SH-SY5Y (cell line): ENCODE results near the gene SETBP1.

Source experiments
- GATA2 ChIP-seq: IDR thresholded peaks from 2 replicates; pipeline ENCODE4 v1.6.1; 2011; ENCODE audit warnings: mild to moderate bottlenecking, low read depth, low read length
- GATA3 ChIP-seq: IDR thresholded peaks from 2 replicates; pipeline ENCODE4 v1.6.1; 2011; ENCODE audit warnings: low read depth, mild to moderate bottlenecking, low read length, moderate library complexity

DNA sequence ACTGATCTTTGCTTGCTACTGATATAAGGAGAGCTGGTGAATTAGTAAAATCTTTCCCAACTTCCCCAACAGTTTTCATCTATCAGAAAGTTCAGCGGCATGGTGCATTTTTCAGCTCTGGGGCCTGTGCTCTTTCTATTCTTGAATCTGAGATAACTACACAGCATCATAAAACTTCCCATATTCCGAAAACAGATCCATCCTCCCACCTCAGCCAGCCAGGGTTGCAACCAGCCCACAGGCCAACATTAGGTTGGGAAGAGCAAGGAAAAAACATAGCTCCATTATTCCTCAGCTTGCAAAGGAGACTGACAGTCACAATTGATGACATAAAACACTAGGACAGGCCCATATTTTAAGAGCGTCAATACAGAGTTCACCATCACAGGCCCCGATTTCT is 297.2 kb downstream of the SETBP1 start:
- TF ChIP-seq GATA2 (no peak), GATA3 (no peak)
